Ramos (cell line): ENCODE results near the gene CR1.

Experiments
- in situ Hi-C: fragments of 300-500 bp; cut with MboI; formaldehyde crosslinking; loops from one replicate; pipeline ENCODE4 v1.14.3; 2022; ENCODE audit warnings: low sequenced_read_pairs; ENCODE audit not compliant: unreplicated experiment

Gene CR1

DNA sequence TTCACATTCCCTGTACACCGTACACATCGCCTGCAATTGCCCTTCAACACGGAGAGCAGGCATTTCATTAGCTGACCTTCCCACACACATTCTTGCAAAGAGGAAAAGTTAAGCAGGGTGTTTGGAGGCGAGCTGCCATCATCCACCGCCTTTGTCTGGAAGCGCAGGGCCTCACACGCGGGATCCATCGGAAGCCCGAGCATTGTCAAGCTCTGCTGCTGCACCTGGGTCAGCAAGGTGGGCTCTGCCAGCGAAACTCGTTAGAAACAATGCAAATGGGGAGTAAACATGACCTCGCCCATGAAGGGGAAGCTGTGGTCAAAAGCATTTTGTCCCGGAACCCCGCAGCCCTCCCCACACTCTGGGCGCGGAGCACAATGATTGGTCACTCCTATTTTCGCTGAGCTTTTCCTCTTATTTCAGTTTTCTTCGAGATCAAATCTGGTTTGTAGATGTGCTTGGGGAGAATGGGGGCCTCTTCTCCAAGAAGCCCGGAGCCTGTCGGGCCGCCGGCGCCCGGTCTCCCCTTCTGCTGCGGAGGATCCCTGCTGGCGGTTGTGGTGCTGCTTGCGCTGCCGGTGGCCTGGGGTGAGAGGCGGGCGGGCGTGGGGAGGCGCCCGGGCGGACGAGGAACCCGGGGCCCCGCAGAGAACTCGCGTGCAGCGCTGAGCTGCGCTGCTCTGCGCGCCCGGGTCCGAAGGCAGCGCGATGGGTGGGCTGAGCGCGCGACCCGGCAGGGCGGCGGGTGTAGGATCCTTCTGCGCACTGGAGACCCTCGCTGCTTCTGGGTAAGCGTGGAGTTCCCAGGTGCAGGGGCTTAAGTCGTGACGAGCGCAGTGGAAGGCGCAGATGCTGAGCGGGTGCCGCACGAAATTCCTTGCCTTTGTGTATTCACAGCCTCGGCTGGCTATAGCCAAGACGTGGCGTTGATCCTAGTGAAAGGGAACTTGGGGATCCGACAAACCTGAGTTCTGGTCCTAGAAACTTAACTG lies at the start of gene CR1:
Gene CR1, plus strand, starts transcription at position 357 of the 992 bp plus-strand sequence. Its CDS starts 111 bp downstream, at position 468.
- in situ Hi-C loops, result loop anchor here (25.0 kb wide), 1 partner anchor 409 kb away; the partner anchor contains the start of gene C4BPB

DNA sequence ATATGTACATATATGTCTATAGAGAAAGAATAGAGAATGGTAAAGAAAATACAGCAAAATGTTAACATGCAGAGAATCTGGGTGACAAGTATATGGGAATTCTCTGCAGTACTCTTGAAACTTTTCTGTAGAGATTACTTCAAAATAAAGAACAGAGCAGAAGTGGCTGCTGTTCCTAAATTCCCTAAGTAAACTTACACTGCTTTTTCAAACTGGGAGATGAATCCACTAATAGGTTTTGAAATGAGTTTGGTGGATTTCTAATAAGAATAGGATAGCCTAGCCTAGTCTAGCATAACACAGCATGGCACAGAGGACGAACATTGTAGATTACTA lies 42.3 kb upstream of the CR1 start:
- in situ Hi-C loops, result no loop called here

GRCh38 chr1:207454046-207454964 lies 41.7 kb upstream of the CR1 start, which contains the start of gene CR2:
Gene CR2, plus strand, starts transcription at chr1:207454328. Its CDS starts 91 bp downstream, at chr1:207454419.
- in situ Hi-C loops, result no loop called here

DNA sequence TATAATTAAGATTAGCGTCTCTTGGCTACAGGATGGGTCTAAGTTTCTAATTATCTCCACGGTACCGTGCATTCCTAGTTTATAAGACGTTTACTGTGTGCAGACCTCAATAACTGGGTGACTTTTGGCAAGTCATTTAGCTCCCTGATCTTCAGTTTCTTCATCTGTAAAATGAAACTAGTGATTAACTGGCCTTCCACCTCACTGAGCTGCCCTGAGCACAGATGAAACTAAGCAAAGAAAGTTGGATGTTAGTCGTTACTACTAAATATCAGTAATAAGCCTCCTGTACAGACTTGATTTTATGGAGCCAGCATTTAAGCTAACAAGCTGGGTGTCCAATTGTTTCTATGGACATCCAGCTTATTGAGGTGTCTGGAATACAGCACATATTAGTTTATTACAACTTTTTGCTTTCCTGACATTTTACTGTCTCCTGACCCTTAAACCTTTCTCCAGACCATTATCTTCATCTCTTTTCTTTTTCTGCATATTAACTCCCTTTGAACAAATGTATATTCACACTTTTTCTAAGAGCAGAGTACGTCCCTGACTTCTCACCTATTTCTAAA lies 40.7 kb upstream of the CR1 start:
- in situ Hi-C loops, result no loop called here

DNA sequence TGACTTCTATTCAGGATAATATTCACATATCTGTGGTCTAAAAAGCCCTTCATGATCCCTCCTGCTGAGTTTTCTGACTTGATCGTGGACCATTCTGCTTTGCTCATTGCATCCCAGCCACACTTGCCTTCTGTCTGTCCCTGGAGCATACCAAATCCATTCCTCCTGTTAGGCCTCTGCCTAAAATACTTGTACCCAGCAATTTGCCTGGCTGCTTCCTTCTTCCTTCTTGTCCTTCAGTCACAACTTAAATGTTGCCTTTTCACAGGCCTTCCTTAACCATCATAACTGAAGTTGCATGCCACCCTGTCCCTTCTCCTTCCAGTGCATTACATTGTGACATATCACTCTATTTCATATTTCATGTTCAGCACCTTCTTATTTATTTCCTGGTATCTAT lies 37.5 kb upstream of the CR1 start:
- in situ Hi-C loops, result no loop called here

GRCh38 chr1:207459008-207459407 lies 36.9 kb upstream of the CR1 start:
- in situ Hi-C loops, result no loop called here

GRCh38 chr1:207461649-207462048 lies 34.3 kb upstream of the CR1 start:
- in situ Hi-C loops, result no loop called here

- in situ Hi-C loops, result no loop called here
These were observed 33.4 kb upstream of the CR1 start for GRCh38 chr1:207462535-207462934.

DNA sequence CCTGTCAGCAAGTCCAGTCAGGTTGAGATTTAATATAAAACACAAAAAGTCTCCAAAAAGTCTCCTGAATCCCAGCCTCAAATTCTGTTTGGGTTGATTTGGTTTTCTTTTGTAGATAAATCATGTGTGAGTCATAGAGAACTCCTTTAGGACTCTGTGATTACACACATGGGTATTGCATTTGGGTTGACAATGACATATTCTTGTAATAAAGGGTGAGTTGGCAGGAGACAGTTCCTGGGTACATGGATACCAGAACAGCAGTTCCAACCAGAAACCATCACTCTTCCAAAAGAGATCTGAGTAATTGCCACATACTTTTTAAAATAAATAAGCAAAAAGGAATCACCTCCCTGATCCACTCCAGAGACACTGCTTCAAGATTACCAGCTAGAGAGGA lies 32.9 kb upstream of the CR1 start:
- in situ Hi-C loops, result no loop called here

DNA sequence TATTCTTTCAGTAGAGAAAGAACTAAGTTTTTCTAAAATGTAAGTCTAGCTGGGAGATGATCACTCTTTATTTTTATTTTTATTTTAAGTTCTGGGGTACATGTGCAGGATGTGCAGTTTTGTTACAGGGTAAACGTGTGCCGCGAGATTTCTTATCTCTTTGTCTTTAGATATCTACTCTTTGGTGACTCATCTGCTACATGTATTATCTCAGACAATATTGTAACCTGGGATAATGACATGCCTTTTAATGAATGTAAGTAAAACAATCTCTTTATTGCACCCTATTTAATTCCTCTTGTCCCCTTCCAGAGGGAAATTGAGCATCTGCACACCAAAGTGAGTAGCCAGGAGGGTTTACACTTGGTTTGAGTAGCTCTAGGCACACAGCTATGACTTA lies 32.4 kb upstream of the CR1 start:
- in situ Hi-C loops, result no loop called here

- in situ Hi-C loops, result no loop called here
These were observed 25.0 kb upstream of the CR1 start for GRCh38 chr1:207470927-207471326.

DNA sequence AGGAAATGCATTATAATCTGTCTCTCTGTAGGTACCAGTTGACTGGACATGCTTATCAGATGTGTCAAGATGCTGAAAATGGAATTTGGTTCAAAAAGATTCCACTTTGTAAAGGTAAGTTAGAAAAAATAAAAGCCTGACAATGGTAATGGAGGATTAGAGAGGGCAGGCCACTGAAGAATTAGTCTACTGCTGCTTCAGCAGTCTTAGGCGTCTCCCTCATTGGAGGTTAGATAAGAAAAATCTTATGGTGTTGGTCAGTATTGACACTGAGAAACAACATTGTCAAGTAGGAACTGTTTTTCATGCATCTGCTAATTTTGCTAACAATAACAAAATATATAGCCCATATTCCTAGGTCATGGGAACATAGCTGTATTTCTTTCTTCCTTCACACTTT lies 21.7 kb upstream of the CR1 start:
- in situ Hi-C loops, result no loop called here

DNA sequence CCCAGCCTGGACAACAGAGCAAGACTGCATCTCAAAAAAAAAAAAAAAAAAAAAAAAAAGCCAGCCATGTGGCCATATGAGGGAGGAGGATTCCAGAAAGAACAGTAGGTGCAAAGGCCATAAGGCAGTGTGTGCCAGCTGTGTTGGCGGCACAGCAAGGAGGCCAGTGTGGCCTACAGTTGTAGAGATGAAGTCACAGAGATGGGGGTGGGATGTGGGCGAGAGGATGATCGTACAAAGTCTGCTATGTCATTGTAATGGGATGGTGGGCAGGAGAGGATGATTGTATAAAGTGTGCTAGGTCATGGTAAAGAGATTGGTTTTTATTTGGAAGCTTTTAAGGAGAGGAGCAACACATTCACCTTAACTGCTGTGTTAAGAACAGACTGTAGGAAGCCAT lies 9.8 kb upstream of the CR1 start:
- in situ Hi-C loops, result loop anchor here (25.0 kb wide), 1 partner anchor 399 kb away; the partner anchor contains the start of gene C4BPB

GRCh38 chr1:207487636-207488035 lies 8.3 kb upstream of the CR1 start:
- in situ Hi-C loops, result loop anchor here (25.0 kb wide), 1 partner anchor 400 kb away; the partner anchor contains the start of gene C4BPB

GRCh38 chr1:207493212-207493611 lies 2.7 kb upstream of the CR1 start:
- in situ Hi-C loops, result loop anchor here (25.0 kb wide), 1 partner anchor 406 kb away; the partner anchor contains the start of gene C4BPB

GRCh38 chr1:207494171-207494570 lies 1.8 kb upstream of the CR1 start:
- in situ Hi-C loops, result loop anchor here (25.0 kb wide), 1 partner anchor 407 kb away; the partner anchor contains the start of gene C4BPB

DNA sequence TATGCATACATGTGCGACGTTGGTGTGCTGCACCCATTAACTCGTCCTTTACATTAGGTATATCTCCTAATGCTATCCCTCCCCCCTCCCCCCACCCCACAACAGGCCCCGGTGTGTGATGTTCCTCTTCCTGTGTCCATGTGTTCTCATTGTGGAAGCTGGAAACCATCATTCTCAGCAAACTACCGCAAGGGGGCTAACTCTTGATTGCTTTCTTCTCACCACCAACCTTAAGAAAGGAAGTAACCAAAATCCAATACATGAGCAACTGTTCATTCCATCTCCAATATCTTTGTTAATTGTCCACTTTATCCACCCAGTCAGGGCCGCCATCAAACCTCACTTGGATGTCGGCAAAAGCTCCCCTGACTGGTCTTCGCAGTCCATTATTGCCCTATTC lies 676 bp upstream of the CR1 start:
- in situ Hi-C loops, result loop anchor here (25.0 kb wide), 1 partner anchor 408 kb away; the partner anchor contains the start of gene C4BPB

DNA sequence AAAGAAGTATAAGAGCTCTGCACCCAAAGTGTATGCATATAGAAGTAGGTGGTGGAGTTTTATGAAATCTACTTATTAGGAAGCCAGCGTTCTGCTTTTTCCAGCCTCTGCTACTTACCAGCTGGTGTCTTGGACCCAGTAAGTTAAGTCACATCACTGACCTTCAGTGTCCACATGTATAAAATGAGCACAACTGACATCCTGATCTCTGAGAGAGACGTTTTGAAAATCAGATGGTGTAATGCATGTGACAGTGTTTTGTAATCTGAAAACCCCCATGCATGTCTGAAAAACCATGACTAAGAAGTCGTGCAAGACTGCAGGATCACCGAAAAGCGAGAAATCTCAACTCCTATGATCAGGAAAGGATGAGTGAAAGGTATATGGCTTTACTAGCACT lies 2.0 kb downstream of the CR1 start:
- in situ Hi-C loops, result loop anchor here (25.0 kb wide), 1 partner anchor 411 kb away; the partner anchor contains the start of gene C4BPB

DNA sequence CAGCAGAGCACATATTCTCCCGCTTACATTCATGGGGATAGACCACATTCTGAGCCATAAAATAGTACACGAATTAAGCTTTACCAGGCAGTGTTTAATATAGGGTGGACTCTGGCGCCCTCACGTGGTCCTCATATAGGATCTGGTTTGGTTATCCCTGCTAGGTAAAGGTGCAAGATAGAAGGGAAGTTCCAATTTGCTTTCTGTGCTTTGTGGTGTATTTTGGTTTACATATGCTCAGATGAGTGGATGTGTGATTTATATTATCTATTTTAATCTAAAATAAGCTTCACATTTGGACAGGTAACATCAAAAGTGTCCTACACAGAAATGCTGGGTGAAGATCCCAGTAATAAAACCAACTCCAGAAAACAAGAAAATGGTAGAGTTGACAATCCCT lies 3.6 kb downstream of the CR1 start:
- in situ Hi-C loops, result loop anchor here (25.0 kb wide), 1 partner anchor 412 kb away; the partner anchor contains the start of gene C4BPB

GRCh38 chr1:207500306-207500705 lies 4.3 kb downstream of the CR1 start:
- in situ Hi-C loops, result no loop called here
